ENCODE results near the gene SFXN1.
A peak's percentile ranks its signal among the peaks of the same experiment; 100 is the strongest.
"Not testable (repeated sequence)": the region's sequence is repeated elsewhere in the genome, so short reads cannot be mapped to it uniquely, and the experiment has no call there.

SFXN1 gene

DNA sequence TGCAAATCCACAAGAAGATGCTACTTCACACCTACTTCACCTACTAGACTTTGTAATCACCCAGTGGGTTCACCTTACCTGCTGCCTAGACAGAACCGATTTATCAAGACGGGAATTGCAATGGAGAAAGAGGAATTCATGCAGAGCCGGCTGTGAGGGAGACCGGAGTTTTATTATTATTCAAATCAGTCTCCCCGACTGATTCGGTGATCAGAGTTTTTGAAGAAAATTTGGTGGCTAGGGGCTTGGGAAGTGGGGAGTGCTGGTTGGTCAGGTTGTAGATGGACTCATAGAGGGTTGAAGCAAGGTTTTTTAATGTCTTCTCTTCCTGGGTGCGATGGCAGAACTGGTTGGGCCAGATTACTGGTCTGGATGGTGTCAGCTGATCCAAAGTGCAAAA is 23.4 kb downstream of the SFXN1 start:
- DNase-seq = no peak

DNA sequence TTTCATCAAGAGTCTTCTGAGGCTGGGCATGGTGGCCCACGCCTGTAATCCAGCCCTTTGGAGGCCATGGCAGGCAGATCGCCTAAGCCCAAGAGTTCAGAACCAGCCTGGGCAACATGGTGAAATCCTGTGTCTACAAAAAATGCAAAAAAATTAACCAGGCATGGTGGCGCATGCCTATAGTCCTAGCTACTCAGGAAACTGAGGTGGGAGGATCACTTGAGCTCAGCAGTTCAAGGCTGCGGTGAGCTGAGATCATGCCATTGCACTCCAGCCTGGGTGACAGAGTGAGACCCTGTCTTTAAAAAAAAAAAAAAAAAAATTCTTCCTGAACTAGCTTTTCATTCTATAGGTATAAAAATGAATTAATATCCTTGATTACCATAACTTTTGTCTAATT is 29.3 kb downstream of the SFXN1 start:
- not testable (repeated sequence) for DNase-seq

DNA sequence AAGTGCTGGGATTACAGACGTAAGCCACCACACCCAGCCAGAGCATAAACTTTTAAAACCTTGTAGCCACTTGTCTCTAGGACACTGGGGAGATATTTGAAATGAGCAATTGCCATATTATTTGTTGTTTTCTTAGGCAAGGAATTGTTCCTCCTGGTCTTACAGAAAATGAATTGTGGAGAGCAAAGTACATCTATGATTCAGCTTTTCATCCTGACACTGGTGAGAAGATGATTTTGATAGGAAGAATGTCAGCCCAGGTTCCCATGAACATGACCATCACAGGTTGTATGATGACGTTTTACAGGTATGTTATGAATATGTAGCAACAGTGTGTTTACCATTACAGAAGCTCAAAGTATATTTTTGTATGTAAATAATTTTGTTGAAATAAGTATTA is 30.5 kb downstream of the SFXN1 start:
- DNase-seq = no peak

DNA sequence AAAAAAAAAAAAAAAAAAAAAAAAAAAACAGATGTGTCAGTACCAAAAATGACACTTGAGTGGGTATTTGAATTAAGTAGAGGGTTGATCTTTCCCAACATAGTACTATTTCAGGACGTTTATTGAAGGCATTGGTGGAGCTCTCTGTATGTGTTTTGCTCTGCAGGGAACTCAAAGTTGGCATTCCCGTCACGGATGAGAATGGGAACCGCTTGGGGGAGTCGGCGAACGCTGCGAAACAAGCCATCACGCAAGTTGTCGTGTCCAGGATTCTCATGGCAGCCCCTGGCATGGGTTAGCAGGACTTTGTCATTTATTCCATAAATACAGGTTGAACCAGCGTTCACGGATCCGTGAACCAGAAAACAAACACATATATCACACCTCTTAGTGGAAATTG is 34.9 kb downstream of the SFXN1 start:
- DNase-seq = no peak

DNA sequence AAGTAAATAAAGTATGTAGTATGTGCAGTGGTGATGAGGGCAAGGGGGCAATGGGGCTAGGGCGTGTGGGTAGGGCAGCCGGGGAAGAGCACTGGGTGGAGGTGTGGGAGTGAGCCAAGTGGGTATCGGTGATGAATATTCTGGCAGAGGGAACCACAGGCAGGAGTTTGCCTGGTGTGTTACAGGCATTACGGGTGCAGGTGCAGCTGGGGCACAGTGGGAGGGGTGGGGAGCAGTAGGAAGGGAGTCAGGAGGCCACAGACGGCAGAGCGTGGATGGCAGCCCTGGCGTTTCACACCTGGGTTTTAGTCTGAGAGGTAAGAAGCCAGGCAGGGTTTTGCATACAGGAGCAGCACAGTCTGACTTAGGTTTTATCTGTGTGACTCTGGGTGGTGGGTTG is 35.4 kb downstream of the SFXN1 start:
- DNase-seq = no peak

DNA sequence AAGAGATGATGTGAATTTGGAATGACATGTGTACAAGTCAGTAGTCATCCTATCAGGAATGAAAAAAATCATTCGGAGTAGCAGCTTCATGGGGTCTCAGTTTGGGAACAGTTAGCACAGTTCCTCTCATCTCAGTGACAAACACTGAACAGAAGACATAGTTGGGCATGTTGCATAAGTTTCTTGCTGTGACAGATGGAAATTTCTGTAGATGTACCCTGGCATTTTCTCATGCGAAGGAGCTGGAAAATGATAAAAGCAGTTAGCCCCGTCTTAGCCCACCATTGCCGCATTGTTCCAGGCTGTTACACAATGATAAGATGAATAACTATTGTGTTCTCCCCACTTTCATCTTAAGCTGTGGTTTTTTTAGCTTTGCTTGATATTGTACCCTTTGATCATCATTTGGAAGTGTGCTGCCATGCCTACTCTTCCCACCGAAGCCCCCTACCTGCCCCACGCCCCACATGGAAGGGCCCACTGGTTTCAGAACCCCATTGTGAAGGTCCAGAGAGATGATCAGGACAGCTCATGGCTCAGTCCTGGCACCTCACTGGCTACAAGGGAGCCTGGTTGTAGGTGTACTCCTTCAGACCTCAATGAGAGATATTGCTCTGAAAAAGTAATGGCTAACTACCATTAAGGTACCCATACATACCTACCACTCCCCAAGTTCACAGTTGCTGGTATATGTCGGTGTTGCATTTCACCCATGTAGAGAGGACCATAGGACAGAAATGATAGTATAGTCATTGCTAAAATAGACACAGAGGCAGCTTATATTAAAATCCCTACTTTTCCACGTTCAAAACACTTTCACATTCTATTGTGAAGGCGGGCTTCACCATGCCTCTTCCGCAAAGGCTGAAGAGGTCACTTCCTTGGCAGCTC is 38.8 kb downstream of the SFXN1 start:
- DNase-seq = no peak

DNA sequence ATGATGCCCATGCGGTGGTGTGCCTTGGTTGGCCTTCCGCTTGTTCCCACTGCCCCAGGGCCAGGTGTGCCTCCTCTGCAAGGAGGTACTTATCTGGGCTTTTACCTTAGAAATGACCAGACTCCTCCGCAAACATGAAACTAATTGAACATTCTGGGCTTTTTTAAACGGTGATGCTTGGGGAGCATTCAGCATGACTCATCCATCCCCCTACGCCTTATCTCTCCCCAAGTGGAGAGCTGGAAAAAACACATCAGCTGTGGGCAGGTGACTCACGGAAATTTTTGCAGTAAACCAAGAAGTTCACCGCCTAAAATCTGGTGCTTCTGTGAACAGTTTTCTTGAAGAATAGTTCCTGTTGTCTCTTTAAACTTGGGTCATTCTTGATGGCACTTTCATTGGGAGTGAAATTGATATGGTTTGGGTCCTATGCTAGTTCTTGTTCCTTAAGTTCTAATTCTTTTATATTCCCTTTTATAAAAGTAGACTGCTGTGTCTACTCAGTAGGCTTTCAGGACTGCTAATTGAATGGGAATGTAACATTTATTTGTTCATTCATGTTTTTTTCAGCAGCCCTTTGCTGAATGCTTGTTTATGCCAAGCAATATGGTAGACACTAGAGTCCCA is 39.6 kb downstream of the SFXN1 start:
- no peak for DNase-seq

DNA sequence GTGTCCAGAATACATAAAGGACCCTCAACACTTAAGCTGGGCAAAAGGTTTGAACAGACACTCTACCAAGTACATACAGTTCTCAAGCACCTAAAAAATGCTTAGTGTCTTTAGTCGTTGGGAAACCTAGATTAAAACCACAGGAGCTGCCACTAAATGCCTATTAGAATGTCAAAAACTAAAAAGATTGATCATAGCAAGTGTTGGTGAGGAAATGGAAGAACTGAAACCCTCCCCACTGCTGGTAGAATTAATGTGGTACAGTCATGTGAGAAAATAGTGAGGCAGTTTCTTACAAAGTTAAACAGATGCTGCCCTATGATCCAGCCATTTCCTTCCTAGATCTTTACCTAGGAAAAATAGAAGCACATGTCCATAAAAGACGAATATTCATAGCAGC is 40.6 kb downstream of the SFXN1 start:
- no peak for DNase-seq

DNA sequence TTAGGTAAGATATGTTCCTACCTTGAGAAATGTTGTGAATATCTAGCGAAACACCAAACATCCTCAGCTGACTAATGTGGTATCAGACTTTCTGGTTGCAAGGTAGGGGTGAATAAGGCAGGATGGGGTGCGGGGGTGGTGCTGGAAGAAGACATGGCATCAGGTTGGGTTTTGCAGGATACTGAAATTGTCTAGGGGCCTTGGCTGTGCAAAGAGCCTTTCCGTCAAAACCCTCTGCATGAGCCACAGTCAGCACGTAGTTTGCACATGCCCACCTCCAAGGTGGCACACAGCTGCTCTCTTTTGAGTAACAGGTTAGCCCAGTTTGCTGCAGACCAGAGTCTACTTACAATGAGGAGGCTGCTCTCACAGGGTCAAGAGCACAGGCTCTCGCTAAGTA is 42.0 kb downstream of the SFXN1 start:
- no peak for DNase-seq

DNA sequence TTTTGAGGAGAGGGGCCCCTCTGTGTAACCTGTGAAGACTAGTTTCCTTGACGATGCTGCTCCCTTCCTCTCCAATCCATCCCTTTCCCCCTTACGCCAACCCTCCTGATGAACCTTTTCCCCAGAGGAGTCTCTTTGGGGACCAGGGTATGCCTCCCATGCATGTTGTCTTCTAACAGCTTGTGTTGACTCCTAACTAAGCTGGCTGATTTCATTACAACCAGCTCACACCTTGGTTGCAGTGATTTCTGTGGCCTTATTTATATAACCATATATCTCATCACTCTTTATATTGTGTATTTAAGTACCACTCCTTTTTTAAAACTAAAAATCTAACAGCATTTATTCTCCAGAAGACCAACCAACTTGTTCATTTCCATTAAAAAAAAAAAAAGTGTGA is 42.5 kb downstream of the SFXN1 start:
- DNase-seq = no peak

DNA sequence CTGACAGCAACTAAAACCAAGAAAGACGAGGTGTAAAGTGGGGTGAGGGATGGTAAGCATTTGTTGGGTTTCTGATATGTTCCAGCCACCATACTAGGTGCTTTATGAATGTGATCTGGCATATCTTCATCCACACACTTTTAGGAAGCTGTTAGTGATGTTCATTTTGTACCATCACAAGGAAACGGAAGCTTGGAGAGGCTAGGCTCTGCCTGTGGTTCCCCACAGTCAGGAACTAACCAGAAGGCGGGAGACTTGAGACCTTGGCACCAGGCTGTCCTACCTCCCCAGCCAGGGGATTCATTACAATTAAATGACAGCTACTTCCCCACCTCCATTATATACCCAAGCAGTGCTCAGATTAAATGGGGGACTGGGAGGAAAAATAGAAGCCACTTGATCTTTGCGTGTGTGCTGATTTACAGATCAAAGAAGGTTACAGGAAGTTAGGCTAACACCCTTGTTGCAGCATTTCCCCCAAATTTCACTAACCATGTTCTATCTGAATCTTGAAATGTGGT is 43.0 kb downstream of the SFXN1 start:
- DNase-seq = no peak

DNA sequence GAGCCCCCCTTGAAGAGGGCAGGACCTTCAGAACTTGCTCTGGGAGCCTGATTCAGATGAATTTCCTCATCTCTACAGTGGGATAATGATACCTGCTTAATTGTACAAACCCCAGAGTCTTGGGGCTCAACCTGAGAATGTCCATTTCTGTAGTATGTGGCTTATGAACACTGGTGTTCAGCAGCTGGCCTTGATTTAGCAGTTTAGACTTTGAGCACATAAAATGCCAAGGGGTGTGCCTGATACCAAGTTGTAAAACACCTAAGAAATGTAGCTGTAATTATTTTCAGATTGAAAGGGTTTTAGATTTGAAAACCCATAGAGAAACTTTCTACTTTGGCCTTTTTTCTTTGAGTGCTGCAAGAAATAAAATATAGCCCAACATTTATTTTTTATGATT is 44.9 kb downstream of the SFXN1 start:
- no peak for DNase-seq

DNA sequence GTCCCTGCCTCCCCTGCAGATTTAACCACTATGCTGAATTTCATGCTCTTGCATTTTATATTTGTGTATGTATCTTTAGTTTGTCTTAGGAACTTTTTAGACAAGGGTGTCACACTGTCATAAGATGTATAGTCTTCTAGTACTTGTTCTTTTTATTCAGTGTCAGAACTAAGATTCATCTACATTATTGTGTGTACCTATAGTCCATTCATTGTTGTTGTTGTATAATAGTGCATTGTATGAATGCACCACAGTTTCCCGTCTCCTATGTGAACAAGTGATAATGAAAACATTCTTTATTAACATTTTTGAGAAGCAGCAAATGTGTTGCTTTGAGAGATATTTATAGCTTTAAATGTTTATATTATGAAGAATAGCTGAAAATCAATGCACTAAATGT is 45.9 kb downstream of the SFXN1 start:
- no peak for DNase-seq

DNA sequence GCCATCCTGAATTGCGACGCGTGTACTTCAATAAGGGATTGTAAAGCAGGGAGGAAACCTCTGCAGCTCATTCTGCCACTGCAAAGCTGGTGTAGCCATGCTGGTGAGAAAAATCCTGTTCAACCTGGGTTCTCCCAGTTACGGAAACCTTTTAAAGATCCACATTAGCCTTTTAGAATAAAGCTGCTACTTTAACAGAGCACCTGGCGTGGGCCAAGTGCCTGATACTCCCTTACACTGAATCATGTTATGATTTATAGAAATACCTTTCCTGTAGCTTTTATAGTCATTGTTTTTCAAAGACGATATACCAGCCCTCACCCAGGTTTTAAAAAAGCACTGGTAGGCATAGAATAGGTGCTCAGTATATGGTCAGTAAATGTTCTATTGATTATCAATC is 48.3 kb downstream of the SFXN1 start:
- no peak for DNase-seq

DNA sequence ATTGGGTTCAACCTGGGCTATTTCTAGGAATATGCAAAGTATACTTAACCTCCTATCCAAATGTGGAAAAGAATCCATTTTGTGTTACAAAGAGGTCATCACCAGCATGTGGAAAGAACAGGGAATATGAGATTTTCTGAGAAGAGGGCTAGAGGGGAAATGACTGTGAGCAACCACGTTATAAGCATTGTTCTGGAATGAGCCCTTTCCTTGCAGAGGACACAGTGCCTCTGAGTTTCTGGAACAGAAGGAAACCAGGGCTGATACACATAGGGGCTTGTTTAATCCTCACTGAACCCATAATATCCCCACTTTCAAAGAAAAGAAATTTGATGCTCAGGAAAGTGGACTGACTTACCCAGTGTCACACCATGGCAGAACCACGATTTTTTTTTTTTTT is 53.0 kb downstream of the SFXN1 start:
- no peak for DNase-seq

DNA sequence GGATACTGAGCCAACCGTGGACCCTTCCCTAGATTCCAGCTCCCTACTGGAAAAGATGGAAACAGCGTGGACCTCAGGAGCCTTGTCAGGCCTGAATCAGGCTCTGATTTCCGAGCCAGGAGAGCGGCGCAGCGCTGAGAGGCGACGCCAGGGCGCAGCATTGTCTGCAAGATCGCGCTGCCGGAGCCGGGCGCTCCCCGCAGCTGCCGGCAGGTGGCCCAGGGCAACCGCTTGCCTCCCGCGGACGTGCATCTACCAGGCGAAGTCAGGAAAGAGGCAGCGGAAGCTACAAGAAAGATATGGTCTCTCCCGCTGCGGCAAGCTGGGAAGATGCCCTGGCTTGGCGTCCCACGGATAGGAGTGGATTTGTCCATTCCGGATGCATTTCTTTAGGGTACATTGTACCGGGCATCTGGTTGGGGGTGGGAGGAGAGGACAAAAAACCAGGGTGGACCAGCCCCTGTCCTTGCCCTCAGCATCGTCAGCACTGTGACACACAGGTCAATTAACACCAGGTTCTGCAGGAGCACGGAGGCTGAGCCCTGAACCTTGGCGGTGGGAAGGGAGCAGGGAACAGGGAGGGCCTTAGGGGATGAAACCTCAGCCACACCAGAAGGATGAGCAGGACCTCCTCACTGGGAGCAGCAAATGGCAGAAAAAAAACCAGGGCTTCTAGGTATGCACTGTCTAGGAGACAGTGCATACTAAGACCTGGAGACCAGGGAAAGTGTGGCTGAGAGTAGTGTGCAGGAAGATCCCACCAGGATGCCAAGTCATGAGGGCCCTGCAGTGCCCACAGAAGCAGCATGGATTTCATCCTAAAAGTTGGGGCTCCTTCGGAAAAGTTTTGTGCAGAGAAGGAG is 55.9 kb downstream of the SFXN1 start:
- DNase-seq = peak; percentile 21

DNA sequence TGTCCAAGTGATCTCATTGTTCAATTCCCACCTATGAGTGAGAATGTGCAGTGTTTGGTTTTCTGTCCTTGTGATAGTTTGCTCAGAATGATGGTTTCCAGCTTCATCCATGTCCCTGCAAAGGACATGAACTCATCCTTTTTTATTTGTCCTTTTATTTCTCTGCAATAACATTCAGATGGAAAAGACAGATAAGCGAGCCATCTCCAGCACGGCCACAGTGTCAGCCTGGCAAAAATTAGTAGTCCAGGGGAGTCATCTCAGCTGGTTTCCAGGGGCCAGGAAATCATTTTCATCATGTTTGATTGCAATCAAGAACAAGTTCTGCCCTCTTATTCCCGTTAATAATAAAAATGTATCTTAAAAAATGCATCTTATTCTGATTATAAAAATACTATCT is 57.0 kb downstream of the SFXN1 start:
- not testable (repeated sequence) for DNase-seq

DNA sequence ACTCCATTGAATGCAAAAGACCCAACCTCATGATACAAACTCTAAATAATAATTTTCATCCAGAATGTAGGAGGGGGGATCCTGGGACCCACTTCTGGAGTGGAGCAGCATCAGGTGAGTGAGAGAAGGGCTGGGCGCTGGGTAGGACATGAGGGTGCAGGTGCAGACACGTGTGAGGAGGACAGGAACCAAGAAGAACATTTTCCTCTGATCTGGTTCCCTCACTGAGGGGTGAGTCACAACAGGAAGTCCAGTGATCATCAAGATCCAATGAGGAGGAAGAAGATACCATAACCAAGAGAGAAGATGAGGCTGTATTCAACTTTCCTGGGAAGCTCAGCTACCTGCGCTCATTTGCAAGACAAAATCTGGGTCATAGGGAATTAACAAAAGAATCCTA is 57.4 kb downstream of the SFXN1 start:
- no peak for DNase-seq

DNA sequence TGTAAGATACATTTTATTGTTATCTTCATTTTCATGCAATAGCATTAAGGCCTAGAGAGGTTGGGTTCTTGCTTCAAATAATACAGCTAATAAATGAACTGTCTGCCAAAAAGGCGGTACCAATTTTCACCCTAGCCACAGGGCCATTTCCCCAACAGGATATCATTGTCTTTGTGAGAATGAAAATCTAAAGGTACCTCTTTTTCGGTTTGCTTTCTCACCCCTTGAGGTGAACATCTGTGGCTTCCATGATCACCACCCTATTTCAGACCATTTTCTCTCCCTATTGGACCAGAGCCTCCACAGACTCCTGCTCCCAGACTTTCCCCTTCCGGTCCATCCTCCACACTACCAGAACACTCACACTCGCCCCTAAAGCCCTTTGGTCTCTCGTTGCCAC is 60.2 kb downstream of the SFXN1 start:
- DNase-seq = no peak

DNA sequence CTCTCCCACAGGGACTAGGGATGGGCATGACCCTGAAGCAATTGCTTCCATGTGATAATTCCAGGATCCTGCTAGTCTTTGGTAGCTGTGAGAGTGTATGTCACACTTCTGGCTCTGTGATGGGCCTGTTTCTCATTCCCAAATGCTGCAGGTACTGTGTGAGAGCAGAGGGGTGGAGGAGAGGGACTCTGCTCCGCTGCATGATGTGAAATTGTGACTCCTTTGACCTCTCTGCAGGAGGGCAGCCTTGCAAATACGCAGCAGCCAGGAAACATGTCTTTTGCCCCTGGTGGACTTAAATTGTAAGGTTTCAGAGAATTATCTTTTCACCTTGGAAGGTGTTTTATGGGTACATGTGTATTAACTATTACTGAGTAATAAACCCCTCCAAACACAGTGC is 61.6 kb downstream of the SFXN1 start:
- no peak for DNase-seq

DNA sequence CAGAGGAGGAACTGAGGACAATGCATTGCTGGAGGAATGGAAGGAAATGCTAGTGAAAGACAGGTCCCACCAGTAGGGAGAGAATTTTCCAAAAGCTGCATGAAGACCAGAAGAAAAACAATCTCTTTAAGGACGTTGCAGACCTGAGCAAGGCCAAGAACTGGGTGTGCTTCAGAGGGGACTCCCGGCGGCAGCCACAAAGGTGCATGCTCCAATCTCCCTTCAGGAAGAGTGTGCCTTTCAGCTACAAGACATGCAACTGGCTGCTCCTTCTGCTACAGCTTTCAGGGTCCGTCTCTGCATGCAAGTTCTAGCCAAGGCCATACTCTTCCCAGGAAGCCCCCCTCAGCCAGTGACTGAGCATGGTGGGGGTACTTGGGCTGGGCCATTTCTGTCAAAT is 62.9 kb downstream of the SFXN1 start:
- no peak for DNase-seq

DNA sequence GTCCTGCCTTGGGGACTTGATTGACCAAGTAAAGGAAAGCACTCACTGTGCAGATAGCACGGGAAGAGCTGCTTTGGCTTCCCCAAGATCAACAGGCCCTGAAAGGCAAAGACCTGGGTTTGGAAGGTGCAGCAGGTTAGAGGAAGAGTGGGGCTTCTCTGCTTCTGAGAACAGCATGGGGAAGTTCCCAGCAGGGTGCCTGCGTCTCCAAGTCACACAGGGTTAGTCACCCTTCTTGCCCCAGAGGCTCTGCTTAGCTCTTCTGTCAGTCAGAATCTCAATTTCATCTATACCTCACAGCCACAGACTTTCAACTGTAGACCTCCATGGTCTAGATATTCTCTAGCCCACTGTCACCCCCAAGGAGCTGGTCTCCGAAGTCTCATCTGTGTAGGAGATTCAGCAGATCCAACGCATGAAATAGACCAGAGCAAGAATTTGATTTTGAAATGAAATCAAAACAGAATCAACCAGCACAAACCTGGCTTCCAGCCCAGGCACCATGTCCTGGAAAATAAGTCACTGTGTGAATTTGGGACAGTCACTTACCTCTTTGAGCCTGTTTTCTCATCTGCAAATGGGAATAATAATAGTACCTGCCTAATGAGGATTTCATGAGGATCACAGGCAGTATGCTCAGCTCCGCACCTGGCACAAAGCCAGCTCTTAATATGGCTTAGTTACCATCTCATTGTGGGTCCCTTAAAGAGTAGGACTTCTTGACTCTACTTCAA is 64.0 kb downstream of the SFXN1 start:
- DNase-seq = peak; percentile 34

DNA sequence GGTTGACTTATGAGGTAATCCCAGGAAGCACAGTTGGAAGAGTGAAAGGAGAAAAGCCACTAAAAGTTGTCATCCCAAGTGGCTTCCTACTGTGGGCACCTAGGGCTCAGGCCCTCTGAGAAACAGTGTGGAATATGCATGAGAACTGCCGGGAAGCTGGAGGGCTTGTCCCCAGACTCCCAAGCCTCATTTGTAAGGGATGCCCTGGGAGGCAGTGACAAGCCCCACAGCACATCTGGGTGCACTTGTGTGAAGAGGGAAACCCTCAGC is 64.5 kb downstream of the SFXN1 start:
- no peak for DNase-seq
